ENCODE measurements around the gene TOR1B. TPM values are rescaled to one million over a fixed set of nuclear protein-coding genes. Genes with fewer than 3 reads are reported as not detected.

Gene TOR1B, protein sequence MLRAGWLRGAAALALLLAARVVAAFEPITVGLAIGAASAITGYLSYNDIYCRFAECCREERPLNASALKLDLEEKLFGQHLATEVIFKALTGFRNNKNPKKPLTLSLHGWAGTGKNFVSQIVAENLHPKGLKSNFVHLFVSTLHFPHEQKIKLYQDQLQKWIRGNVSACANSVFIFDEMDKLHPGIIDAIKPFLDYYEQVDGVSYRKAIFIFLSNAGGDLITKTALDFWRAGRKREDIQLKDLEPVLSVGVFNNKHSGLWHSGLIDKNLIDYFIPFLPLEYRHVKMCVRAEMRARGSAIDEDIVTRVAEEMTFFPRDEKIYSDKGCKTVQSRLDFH
- total RNA-seq (2014; rRNA removed; shearing (Covaris generic)): 23.6 and 30.3 TPM in 2 replicates

DNA sequence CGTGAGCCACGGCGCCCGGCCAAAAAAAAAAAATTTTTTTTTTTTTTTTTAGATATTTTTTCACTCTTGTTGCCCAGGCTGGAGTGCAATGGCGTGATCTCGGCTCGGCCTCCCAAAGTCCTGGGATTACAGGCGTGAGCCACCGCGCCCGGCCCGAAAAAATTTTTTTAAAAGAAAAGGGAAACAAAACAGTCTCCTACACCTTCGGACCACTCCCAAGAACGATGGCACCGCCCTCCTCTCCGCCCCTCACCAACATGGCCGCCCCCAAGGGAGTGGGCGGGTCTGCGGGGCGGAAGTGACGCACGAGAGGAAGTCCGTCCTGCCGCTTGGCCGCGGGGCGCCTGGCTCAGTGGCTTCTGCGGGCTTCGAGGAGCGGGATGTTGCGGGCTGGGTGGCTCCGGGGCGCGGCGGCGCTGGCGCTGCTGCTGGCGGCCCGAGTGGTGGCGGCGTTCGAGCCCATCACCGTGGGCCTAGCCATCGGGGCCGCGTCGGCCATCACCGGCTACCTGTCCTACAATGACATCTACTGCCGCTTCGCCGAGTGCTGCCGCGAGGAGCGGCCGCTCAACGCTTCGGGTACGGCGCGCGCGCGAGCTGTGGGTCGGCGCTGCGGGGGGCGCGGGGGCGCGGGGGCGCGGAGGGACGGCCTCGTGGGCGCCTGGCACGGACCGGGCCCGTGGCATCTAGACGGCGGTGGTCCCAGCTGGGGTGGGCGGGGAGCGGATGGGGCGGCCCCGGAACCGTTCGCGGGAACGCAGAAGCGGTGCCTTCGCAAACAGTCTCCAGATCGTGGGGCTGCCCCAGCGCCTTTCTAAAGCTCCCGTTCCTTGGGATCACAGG lies at the start of gene TOR1B:
Gene TOR1B, plus strand, starts transcription at position 352 of the 843 bp plus-strand sequence. Its CDS starts 29 bp downstream, at position 381.

DNA sequence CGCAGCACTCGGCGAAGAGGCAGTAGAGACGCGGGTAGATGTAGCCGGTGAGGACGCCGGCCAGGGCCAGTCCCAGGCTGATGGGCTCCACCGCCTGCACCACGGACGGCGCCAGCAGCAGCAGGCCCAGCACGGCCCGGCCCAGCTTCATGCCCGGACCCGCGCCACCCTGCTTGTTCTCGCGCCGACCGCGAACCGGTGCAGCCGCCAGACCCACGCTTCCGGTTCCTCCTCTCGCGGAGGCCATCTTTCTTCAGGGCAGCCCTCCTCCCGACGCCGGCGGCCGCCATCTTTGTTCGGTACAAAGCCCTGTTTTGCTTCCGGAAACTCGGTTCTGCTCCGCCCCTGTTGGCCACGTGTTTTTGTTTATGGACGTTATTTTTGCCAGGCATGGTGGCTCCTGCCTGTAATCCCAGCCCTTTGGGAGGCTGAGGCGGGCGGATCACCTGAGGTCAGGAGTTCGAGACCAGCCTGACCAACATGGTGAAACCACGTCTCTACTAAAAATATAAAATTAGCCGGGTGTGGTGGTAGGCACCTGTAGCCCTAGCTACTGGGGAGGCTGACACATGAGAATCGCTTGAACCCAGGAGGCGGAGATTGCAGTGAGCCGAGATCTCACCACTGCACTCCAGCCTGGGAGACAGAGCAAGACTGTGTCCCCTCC lies 21.1 kb downstream of the TOR1B start, which contains the start of gene TOR1A:
Gene TOR1A, minus strand, starts transcription at position 202 of the 667 bp plus-strand sequence. Its CDS starts 51 bp downstream, at position 151.

DNA sequence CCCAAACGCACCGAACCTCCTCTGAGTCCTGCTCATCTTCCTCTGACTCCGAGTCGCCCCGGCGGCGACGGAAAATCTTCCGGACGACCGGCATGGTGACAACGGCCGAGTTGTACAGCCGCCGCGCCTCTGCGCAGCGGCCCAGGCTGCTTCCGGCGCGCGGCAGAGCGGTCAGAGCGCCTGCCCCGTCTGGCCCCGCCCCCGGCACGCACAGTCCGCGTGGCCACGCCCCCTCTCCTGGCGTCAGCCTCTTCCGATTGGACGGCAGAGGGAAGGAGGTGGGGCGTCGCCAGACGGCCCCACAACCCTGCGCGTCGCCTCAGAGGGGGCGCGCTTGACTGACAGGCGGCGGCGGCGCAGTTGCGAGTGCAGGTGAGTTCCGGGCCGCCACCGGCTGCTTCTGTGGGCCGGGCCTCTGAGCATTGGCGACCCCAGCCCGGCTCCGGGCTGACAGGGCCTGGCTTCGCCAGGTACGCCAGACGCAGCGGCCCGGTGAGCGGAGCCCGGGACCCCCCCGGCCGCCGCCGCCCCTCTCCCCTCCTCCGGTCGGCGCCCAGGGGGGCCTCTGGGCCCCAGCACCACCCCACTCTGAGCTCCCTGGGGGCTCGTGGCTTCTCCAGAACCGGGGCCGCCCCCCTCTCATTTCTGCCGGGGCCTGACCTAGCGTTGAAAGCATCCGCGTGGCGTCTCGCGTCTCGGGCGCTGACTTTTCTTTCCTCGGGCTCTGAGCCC lies 32.3 kb downstream of the TOR1B start, which contains the start of the genes C9orf78 and USP20:
Gene C9orf78, minus strand, starts transcription at position 148 of the 732 bp plus-strand sequence. Its CDS starts 54 bp downstream, at position 94.
Gene USP20, plus strand, starts transcription at position 331 of the 732 bp plus-strand sequence. CDS start 17,098 bp downstream, outside the sequence.

Other genes starting within 250 kb of the TOR1B start
- gene C9orf50, start 182.1 kb upstream of the TOR1B start, total RNA-seq (2014; rRNA removed; shearing (Covaris generic)): 0.34 and 0.56 TPM in 2 replicates
- gene NTMT1, start 177.0 kb upstream of the TOR1B start, total RNA-seq (2014; rRNA removed; shearing (Covaris generic)): 59.9 and 71.1 TPM in 2 replicates
- 29.0 and 34.0 TPM in 2 replicates for gene ASB6, start 161.0 kb upstream of the TOR1B start, total RNA-seq (2014; rRNA removed; shearing (Covaris generic))
- 0.69 TPM in 1 of 2 replicates, not detected in the other for gene PRRX2, start 137.5 kb upstream of the TOR1B start, total RNA-seq (2014; rRNA removed; shearing (Covaris generic))
- gene PTGES, start 50.1 kb upstream of the TOR1B start, total RNA-seq (2014; rRNA removed; shearing (Covaris generic)): 20.8 and 27.2 TPM in 2 replicates
- gene TOR1A, start 21.0 kb downstream of the TOR1B start, total RNA-seq (2014; rRNA removed; shearing (Covaris generic)): 50.8 and 53.3 TPM in 2 replicates
- gene C9orf78, start 32.1 kb downstream of the TOR1B start, total RNA-seq (2014; rRNA removed; shearing (Covaris generic)): 61.0 and 71.9 TPM in 2 replicates
- gene USP20, start 32.3 kb downstream of the TOR1B start, total RNA-seq (2014; rRNA removed; shearing (Covaris generic)): 17.0 and 20.4 TPM in 2 replicates
- gene FNBP1, start 240.0 kb downstream of the TOR1B start, total RNA-seq (2014; rRNA removed; shearing (Covaris generic)): 35.8 and 44.0 TPM in 2 replicates